ENCODE data around the gene ARPC1B.
"Not testable (repeated sequence)": the region's sequence is repeated elsewhere in the genome, so short reads cannot be mapped to it uniquely, and the experiment has no call there.

Gene ARPC1B

DNA sequence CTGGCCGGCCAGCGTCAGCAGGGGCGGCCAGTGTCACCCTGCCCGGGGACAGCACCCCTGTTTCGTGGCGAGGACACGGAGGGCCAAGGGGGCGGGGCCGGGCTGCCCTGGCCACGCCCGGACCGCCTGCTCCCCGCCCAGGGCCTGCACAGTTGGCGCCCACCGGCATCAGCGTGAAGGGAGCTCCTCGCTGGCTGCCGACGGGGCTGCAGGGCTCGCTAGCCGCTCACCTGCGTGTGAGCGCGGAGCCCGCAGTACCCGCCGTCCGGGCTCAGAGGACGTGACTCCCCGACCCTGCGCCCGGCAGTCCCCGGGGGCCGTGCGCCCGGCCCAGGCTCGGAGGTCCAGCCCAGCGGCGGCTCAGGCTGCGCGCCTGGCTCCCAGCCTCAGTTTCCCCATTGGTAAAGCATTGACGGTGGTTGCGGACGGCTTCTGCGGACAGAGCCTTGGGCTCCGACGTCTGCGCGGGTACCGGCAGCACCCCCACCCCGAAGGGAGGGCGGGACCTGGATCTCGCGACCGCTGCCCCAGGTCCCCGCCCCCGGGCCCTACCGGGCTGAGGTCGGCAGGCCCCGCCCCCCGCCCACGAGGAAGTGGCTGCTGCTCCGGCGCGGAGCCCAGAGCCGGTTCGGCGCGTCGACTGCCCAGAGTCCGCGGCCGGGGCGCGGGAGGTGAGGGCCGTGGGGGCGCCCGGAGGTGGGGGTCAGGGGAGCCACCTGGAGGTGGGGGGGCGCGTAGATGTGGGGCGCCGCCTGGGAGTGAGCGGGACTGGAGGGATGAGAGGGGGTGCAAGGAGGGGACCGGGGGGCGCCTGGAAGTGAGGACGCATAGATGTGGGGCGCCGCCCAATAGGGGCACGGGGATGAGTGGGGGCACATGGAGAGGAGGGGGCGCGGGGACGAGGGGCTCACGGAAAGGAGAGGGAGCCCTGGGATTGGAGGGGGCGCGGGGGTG lies at the start of gene ARPC1B:
Gene ARPC1B, plus strand, starts transcription at position 620 of the 954 bp plus-strand sequence. CDS start 10,985 bp downstream, outside the sequence.
- DNase-seq (ENCODE audit: low read depth, low spot score): peak; percentile 60

GRCh38 chr7:99325001-99325493 lies 49.5 kb upstream of the ARPC1B start:
- DNase-seq (ENCODE audit: low read depth, low spot score): no peak

DNA sequence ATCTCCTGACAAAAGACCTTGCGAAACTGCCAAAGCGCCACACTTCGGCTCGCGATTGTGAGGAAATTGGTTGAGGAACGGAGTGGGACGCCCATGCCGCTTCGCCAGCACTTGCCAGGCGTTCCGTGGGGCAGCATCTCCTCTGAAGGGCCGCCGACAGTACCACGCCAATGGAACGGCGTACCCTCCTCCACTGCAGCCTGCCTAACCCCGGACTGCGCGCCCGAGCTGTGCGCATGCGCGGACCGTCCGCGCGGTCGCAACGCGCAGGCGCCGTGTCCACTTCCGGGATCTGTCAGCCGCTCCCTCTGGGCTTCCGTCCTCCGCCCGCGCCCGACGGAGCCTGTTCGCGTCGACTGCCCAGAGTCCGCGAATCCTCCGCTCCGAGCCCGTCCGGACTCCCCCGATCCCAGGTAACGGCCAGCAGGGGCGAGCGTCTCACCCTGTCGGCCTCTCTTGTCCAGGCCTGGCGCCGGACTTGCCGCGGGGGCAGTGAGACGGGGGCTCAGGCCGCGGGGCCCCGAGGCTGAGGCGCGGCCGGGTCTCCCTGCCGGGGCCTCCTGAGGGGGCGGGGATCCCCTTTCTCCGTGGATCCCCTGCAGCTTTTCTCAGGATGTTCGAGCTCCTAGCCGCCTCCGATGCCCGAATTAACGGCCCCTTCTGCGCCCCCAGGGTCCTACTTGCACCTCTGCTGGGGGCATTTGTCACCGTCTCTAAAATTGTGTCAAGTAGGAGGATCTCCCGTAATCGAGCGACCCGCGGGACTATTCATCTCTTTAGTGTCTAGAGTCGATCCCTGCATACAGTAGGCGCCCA lies 48.7 kb upstream of the ARPC1B start, which contains the start of gene ARPC1A:
Gene ARPC1A, plus strand, starts transcription at position 307 of the 816 bp plus-strand sequence. CDS start 7,456 bp downstream, outside the sequence.
- DNase-seq (ENCODE audit: low read depth, low spot score): peak; percentile 97

DNA sequence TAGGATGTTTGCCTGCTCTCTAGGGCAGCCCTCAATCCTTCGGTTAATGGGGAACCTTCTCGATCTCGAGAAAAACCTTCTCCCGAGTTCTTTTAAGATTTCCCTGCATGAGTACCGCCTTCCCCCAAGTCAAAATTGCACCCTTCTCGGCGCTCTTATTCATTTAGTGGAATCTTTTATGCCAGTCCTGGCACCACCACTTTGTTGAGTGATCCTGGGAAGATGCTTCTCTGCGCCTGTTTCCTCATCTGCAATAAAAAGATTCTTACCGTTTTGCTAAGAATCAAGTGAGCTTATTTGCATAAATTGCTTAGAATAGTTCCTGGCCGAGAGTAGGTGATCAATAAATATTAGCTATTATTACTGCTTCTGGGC lies 48.1 kb upstream of the ARPC1B start:
- no peak for DNase-seq (ENCODE audit: low read depth, low spot score)

DNA sequence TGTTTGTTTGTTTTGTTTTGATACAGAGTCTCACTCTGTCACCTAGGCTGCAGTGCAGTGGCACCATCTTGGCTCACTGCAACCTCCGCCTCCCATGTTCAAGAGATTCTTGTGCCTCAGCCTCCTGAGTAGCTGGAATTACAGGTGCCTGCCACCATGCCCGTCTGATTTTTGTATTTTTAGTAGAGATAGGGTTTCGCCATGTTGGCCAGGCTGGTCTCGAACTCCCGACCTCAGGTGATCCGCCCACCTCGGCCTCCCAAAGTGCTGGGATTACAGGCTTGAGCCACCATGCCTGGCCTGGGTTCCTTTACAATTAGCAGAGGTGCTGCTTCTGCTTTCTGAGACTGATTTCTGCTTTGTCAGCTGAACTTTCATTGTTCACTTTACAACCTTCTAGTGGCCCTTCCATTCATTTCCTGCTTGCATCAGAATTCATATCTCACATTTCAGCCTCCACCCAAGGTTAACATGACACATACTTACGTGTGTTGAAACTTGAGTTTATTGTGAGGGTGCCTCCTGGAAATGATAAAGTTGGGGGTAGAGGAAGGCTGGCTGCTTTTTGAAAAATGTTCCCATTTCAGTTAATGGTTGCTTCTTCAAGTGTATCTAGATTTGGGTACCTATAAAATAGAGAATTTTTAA lies 44.1 kb upstream of the ARPC1B start:
- not testable (repeated sequence) for DNase-seq (ENCODE audit: low read depth, low spot score)

GRCh38 chr7:99331002-99331401 lies 43.5 kb upstream of the ARPC1B start:
- DNase-seq (ENCODE audit: low read depth, low spot score): no peak

DNA sequence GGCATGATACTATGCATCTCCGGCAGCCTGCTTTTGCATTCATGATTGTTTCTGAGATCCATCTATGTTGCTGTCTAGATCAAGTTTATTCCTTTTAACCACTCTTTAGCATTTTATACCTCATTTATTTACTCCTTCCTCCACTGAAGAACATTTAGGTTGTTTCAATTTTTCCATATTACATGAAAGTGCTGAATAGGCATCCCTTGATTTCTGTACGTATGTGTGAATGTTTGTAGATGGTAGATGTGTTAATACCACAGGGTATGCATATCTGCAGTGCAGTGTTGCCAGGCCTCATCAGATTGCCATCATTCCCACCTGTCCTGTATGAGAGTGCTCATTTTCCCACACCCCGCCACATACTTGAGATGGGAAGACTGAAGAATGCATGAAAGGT lies 34.9 kb upstream of the ARPC1B start:
- no peak for DNase-seq (ENCODE audit: low read depth, low spot score)

DNA sequence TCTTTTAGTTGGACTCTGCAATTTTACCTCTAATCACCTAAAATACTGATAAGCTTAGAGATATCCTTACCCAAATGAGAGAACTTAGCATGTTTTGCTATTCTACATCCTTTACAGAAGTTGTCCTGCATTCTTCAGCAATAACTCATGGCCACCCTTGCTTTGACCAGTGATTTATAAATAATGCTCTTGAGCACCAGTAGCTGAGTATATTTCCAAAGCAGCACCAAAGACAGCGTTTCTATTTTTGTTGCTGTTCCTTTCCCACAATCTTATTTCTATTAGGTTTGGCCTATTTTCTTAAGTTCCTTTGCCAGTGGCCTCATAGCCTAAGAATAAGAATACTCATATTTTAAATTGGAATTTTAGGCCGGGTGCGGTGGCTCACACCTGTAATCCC lies 33.9 kb upstream of the ARPC1B start:
- DNase-seq (ENCODE audit: low read depth, low spot score): no peak

- no peak for DNase-seq (ENCODE audit: low read depth, low spot score)
These were observed 30.4 kb upstream of the ARPC1B start for GRCh38 chr7:99344061-99344647.

DNA sequence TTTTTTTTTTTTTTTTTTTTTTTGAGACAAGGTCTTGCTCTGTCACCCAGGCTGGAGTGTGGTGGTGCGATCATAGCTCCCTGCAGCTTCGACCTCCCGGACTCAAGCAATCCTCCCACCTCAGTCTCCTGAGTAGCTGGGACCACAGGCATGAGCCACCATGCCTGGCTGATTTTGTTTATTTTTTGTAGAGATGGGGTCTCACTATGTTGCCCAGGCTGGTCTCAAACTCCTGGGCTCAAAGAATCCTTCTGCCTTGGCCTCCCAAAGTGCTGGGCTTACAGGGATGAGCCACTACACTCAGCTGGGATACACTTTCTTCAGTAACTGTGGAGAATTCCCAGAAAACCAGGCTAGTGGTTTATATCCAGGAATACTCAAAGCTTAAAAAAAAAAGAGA lies 23.9 kb upstream of the ARPC1B start:
- not testable (repeated sequence) for DNase-seq (ENCODE audit: low read depth, low spot score)

- no peak for DNase-seq (ENCODE audit: low read depth, low spot score)
These were observed 22.3 kb upstream of the ARPC1B start for GRCh38 chr7:99352247-99352646.

DNA sequence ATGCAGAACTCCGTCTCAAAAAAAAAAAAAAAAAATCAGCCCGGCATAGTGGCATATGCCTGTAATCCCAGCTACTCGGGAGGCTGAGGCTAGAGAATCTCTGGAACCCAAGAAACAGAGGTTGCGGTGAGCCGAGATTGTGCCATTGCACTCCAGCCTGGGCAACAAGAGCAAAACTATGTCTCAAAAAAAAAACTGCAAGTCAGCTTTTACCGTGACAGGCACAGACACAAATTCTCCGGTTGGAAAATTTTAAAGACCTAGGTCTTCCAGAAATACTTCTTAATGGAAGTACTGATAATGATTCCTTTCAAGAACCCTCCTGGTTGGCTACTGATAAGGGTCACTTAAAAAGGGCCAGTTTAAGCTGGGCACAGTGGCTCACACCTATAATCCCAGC lies 19.4 kb upstream of the ARPC1B start:
- DNase-seq (ENCODE audit: low read depth, low spot score): no peak

DNA sequence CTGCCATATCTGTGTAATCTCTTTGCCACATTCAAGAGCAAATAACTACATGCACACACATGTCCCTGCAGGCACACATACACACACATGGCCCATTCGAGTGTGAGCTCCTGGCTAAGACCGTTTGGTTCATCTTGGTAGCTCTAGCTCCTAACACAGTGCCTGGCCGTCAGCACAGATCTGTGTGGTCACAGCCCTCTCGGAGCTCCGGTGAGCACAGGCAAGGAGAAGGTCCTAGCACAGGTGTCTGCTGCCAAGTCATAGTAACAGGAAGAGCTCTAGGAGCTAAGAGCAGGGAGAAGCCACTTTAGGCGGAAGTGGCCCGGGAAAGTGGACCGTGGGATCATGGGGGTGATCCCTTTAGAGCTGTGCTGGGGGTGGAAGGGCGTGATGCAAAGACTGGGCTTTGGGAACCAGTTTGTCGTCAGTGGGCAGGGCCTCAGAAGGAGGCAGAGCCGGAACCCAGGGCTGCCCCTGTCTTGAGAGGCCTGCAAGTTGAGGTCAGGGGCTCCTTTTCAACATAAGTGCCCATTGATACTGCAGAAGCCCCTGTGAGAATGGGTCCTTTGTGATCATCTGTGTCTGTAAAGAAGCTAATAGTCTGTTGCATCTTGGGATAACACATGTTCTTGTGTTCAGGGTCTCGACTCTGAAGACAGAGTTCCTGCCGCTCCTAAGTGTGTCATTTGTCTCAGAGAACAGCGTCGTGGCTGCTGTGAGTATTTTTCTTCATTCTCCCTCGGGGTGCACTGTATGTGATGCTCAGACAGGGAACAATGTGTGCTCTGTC lies 16.6 kb upstream of the ARPC1B start:
- DNase-seq (ENCODE audit: low read depth, low spot score): no peak

DNA sequence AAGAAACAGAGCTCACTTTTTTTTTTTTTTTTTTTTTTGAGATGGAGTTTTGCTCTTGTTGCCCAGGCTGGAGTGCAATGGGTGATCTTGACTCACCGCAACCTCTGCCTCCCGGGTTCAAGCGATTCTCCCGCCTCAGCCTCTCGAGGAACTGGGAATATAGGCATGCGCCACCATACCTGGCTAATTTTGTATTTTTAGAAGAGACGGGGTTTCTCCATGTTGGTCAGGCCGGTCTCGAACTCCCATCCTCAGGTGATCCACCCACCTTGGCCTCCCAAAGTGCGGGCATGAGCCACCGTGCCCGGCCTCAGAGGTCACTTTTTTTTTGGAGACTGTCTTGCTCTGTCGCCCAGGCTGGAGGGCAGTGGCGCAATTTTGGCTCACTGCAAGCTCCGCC lies 16.0 kb upstream of the ARPC1B start:
- not testable (repeated sequence) for DNase-seq (ENCODE audit: low read depth, low spot score)

DNA sequence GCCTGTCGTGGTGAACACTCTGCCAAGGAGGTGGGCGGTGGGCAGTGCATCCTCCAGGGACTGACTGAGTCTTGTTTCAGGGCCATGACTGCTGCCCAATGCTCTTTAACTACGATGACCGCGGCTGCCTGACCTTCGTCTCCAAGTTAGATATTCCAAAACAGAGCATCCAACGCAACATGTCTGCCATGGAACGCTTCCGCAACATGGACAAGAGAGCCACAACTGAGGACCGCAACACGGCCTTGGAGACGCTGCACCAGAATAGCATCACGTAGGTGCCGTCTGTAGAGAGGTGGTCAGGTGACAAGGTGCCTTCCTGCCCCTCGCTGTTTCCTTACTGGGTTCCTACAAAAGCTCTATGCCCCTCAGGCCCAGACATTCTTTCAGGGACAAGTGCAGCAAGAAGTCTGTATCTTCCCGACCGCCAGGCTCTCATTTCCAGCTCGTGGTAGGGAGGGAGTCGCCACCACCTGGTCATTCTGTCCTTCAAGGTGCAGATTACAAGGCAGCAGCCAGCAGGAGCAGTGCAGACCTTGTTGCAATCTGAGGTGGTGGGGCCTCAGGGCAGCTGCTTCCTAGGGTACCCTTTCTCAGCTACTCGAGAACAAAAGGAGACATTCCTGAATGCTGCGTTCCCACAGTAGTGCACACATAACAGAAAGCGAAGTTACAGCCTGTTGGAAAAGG lies 14.9 kb upstream of the ARPC1B start:
- DNase-seq (ENCODE audit: low read depth, low spot score): peak; percentile 95

GRCh38 chr7:99362801-99363200 lies 11.7 kb upstream of the ARPC1B start:
- no peak for DNase-seq (ENCODE audit: low read depth, low spot score)

- no peak for DNase-seq (ENCODE audit: low read depth, low spot score)
These were observed 11.2 kb upstream of the ARPC1B start for GRCh38 chr7:99363286-99363685.

DNA sequence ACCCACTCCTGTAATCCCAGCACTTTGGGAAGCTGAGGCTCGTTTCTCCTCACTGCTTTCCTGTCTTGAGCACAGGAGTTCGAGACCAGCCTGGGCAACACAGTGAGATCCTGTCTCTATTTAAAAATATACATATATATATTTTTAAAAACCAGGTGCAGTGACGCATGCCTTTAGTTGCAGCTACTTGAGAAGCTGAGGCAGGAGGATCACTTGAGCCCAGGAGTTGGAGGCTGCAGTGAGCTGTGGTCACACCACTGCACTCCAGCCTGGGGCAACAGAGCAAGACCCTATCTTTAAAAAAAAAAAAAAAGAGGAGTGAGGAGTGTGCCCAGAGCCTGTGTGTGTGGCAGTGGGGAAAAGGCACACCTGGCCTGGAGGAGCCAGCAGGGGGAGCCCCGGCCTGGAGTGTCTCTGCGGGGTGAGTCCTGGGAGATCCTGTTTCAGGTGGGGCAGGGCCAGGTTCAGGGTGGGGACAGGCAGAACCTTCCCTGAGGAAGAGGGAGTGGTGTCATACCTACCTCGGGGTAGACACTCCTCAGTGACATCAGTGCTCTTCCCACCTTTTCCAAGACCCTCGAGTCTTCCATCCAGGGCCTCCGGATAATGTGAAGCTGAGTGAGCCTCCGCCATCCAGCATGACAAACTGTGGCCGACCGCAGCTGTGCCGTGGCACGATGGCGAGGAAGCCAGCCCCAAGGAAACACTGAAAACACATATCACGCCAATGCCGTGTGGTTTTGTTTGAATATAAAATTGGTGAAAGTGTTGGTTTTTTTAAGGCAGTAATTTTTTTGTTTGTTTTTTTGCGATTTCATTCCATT lies 9.0 kb upstream of the ARPC1B start:
- peak; percentile 75 for DNase-seq (ENCODE audit: low read depth, low spot score)

GRCh38 chr7:99366646-99367045 lies 7.9 kb upstream of the ARPC1B start:
- peak; percentile 37 for DNase-seq (ENCODE audit: low read depth, low spot score)

Measured in ELF-1 (cell line).